Activated T-helper 1 cell treated with anti-CD3 and anti-CD28 coated beads, Interleukin-12 subunit alpha, Interleukin-12 subunit beta, Interleukin-2, Interleukin-4 antibody, amounts not matched to agents 30 ng/mL and 10 ng/mL and 1 ng/mL, durations not matched to agents 14 hours and 24 hours and 36 hours (primary cell): ENCODE results near the gene IGSF9. TPM values are rescaled to one million over a fixed set of nuclear protein-coding genes. Genes with fewer than 3 reads are reported as not detected.

ENCODE experiments used
- DNase-seq: peaks from one replicate; pipeline ENCODE4 v3.0.0; 2021; ENCODE audit warnings: low spot score
- H3K27ac Mint-ChIP-seq: one replicate; pipeline ENCODE4 v1.8.0; 2021; ENCODE audit warnings: mild to moderate bottlenecking, mixed read lengths
- H3K27me3 Mint-ChIP-seq: one replicate; pipeline ENCODE4 v1.8.0; 2022; ENCODE audit warnings: mild to moderate bottlenecking, moderate library complexity, mixed read lengths; ENCODE audit not compliant: insufficient read depth
- H3K36me3 Mint-ChIP-seq: one replicate; pipeline ENCODE4 v1.8.0; 2021; ENCODE audit warnings: low read depth, mixed read lengths
- H3K4me1 Mint-ChIP-seq: one replicate; pipeline ENCODE4 v1.8.0; 2021; ENCODE audit warnings: low read depth, mixed read lengths
- H3K4me3 Mint-ChIP-seq: one replicate; pipeline ENCODE4 v1.8.0; 2021; ENCODE audit warnings: mild to moderate bottlenecking, moderate library complexity, mixed read lengths
- H3K9me3 Mint-ChIP-seq: one replicate; pipeline ENCODE4 v1.8.0; 2021; ENCODE audit warnings: mixed read lengths
- intact Hi-C: fragments of 100-400 bp; cut with micrococcal nuclease; formaldehyde crosslinking; loops from one replicate; pipeline ENCODE4 v1.15.1; 2024
- total RNA-seq: library from RNA; stranded (reverse); gene quantifications from 2 replicates; pipeline ENCODE4 v1.2.3, GENCODE V29; 2022

Gene IGSF9
- total RNA-seq, 1 donor from 2014 or later: not detected

DNA sequence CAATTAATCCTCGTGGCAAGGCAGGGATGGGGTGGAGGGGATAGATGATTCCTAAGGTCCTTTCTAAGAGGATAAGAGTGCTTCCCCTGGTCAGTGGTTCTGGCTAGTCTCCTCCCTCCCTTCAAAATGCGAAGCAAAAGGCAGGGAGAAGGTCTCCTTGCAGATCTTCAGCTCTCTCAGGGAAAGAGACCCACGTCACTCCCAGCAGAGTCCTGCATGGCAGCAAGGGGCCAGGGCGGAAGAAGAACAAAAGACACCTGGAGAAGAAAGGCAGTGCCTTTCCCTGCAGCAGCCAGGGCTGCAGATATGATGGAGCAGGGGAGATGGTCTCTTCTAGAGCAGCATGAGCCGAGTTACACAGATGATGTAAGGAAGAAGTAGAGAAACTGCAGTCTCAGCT lies 38.3 kb upstream of the IGSF9 start:
- Mint-ChIP-seq H3K27ac (no peak overlapping the region), H3K4me3 (no peak overlapping the region), H3K36me3 (no peaks in the 10 kb centered on the region), H3K27me3 (peaks cover 22% of the 10 kb centered on the region), H3K9me3 (no peaks in the 10 kb centered on the region), H3K4me1 (no peaks in the 10 kb centered on the region)
- no peak for DNase-seq
- intact Hi-C loops: no loop called here

DNA sequence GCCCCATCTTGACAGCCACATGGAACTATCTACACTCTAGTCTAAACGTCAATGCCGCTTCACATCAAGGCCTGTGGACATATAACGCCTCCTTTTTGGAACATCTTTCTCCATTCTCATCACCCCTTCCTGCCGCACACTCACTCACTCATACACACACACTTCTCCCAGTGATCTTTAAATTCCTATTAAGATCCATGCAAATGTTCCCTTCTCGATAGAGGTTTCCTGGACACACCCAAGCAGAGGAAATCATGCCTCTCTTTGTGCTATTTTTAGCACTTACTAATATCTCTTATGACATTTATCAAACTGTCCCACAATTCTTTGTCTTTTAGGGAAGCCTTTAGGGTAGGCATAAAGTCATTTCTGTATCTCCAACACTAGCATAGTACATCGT lies 36.9 kb upstream of the IGSF9 start:
- intact Hi-C loops: no loop called here
- no peak overlapping the region for H3K4me3 Mint-ChIP-seq
- no peaks in the 10 kb centered on the region for H3K4me1 Mint-ChIP-seq
- no peaks in the 10 kb centered on the region for H3K36me3 Mint-ChIP-seq
- no peak for DNase-seq
- peaks cover 21% of the 10 kb centered on the region for H3K27me3 Mint-ChIP-seq
- H3K9me3 Mint-ChIP-seq: no peaks in the 10 kb centered on the region
- no peak overlapping the region for H3K27ac Mint-ChIP-seq

GRCh38 chr1:159981351-159982055 lies 36.1 kb upstream of the IGSF9 start:
- intact Hi-C loops: no loop called here
- no peak for DNase-seq
- Mint-ChIP-seq H3K27ac (no peak overlapping the region), H3K4me3 (no peak overlapping the region), H3K9me3 (no peaks in the 10 kb centered on the region), H3K36me3 (no peaks in the 10 kb centered on the region), H3K4me1 (no peaks in the 10 kb centered on the region), H3K27me3 (peaks cover 25% of the 10 kb centered on the region)

DNA sequence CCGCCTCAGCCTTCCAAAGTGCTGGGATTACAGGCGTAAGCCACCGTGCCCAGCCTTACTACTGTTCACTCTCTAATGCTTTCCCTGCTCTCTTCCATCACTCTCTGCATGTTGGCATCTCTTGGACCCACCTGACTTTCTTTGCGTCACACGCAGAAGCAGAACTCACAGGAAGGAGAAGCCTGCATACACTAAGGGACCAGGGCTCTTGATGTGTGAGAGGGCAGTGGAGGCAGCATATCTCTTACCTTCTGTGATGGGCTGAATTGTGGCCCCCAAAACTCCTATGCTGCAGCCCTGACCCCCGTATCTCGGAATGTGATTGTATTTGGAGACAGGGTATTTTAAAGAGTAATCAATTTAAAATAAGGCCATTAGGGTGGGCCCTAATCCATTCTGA lies 35.4 kb upstream of the IGSF9 start:
- Mint-ChIP-seq H3K4me1 (no peaks in the 10 kb centered on the region), H3K9me3 (no peaks in the 10 kb centered on the region), H3K4me3 (no peak overlapping the region), H3K36me3 (no peaks in the 10 kb centered on the region), H3K27me3 (peaks cover 24% of the 10 kb centered on the region), H3K27ac (no peak overlapping the region)
- intact Hi-C loops: no loop called here
- no peak for DNase-seq

GRCh38 chr1:159980076-159980475 lies 34.7 kb upstream of the IGSF9 start:
- intact Hi-C loops: no loop called here
- no peak overlapping the region for H3K4me3 Mint-ChIP-seq
- H3K36me3 Mint-ChIP-seq: no peaks in the 10 kb centered on the region
- H3K27me3 Mint-ChIP-seq: peaks cover 24% of the 10 kb centered on the region
- DNase-seq: no peak
- no peaks in the 10 kb centered on the region for H3K9me3 Mint-ChIP-seq
- H3K4me1 Mint-ChIP-seq: no peaks in the 10 kb centered on the region
- no peak overlapping the region for H3K27ac Mint-ChIP-seq

- Mint-ChIP-seq H3K36me3 (no peaks in the 10 kb centered on the region), H3K4me1 (no peaks in the 10 kb centered on the region), H3K4me3 (no peak overlapping the region), H3K9me3 (no peaks in the 10 kb centered on the region), H3K27me3 (peaks cover 24% of the 10 kb centered on the region), H3K27ac (no peak overlapping the region)
- intact Hi-C loops: no loop called here
- no peak for DNase-seq
Observed at GRCh38 chr1:159979257-159979656, 33.8 kb upstream of the IGSF9 start.

DNA sequence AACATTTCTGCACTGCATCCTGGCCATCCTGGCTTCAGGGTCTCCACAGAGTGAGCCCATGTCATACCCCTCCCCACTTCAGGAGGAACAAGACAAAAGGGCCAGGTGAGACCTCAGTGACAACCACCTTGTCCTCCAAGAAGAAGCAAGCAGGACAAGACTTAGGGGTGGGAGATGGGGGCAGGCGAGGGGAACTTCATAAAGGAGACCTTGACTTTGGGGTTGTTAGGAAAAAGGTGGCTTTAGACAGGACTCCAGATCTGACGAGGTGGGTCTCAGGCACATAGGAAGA lies 32.6 kb upstream of the IGSF9 start:
- no peaks in the 10 kb centered on the region for H3K4me1 Mint-ChIP-seq
- H3K27ac Mint-ChIP-seq: no peak overlapping the region
- intact Hi-C loops: no loop called here
- H3K27me3 Mint-ChIP-seq: peaks cover 17% of the 10 kb centered on the region
- H3K4me3 Mint-ChIP-seq: no peak overlapping the region
- H3K9me3 Mint-ChIP-seq: no peaks in the 10 kb centered on the region
- no peak for DNase-seq
- H3K36me3 Mint-ChIP-seq: no peaks in the 10 kb centered on the region

- no peak overlapping the region for H3K4me3 Mint-ChIP-seq
- peaks cover 15% of the 10 kb centered on the region for H3K27me3 Mint-ChIP-seq
- no peak for DNase-seq
Observed at GRCh38 chr1:159977364-159978106, 32.1 kb upstream of the IGSF9 start.

DNA sequence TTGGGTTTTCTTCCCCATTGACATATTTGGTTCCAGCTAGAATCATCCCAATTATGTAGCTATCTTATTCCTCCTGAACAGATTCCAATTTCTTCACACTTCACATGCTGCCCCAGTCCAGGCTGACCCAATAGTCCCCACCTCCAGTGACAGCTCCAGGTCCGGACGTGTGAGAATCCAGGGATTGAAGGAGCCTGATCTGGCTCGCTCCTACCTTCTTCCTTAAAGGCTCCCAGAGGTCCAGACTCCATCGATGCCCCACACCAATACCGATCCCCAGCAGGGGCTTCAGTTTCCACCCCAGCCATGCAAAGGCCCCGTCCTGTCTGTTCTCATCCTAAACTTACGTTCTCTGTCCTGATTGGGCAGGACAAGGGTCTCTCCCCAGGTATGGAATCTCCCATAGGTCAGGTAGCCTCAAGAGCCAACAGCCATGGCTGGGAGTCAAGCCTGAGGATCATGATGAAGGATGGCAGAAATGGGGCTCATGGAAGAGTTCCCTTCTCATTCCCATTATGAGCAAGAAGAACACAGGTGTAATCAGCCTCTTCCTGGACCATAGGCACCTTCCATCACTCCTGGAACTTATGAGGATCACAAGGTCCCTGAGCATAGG lies 29.0 kb upstream of the IGSF9 start:
- DNase-seq: no peak
- no peak overlapping the region for H3K27ac Mint-ChIP-seq
- intact Hi-C loops: no loop called here
- no peaks in the 10 kb centered on the region for H3K4me1 Mint-ChIP-seq
- H3K4me3 Mint-ChIP-seq: no peak overlapping the region
- peaks cover 13% of the 10 kb centered on the region for H3K27me3 Mint-ChIP-seq
- no peaks in the 10 kb centered on the region for H3K36me3 Mint-ChIP-seq
- no peaks in the 10 kb centered on the region for H3K9me3 Mint-ChIP-seq

More at GRCh38 chr1:159977364-159978106, 32.1 kb upstream of the IGSF9 start:
- no peaks in the 10 kb centered on the region for H3K9me3 Mint-ChIP-seq
- no peak overlapping the region for H3K27ac Mint-ChIP-seq
- intact Hi-C loops: no loop called here
- H3K36me3 Mint-ChIP-seq: no peaks in the 10 kb centered on the region
- H3K4me1 Mint-ChIP-seq: no peaks in the 10 kb centered on the region

- Mint-ChIP-seq H3K27me3 (peaks cover 13% of the 10 kb centered on the region), H3K4me3 (no peak overlapping the region), H3K9me3 (no peaks in the 10 kb centered on the region), H3K4me1 (no peaks in the 10 kb centered on the region), H3K36me3 (no peaks in the 10 kb centered on the region), H3K27ac (no peak overlapping the region)
- intact Hi-C loops: no loop called here
- DNase-seq: no peak
Observed at GRCh38 chr1:159973350-159973940, 28.0 kb upstream of the IGSF9 start.

DNA sequence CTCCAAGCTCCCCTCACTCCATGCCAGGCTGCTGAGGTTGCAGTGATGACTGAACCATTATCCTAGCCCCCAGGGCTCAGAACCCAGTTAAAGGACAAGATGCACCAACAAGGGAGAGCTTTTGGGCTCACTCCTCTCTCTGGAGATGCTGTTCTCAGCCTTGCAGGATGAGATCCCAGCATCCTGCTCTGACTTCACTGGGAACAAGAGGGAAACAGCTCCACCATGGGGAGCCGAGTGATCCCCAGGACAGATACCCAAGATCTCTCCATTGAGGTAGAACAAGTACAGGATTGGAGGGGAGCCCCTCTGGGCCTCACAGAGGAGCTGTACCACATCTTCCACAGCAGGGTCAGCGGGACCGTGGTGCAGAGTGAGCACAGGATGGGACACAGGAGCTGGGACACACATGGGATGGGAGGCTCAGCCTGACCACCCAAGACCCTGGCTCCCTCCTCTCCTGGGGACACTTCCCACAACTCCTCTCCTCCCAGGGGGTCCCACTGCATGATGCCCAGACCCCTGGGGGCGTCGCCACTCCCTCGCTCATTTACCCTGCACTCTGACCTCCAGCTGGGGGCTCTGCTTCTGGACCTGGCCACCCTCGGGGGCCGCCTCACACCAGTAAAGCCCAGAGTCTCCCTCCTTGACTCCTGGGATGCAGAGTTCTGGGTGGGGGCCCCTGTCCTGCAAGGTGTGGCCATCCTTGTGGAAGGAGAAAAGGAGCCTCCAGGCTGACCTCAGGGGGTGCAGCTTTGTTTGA lies 27.2 kb upstream of the IGSF9 start:
- Mint-ChIP-seq H3K9me3 (no peaks in the 10 kb centered on the region), H3K27me3 (peaks cover 17% of the 10 kb centered on the region), H3K4me1 (no peaks in the 10 kb centered on the region), H3K27ac (no peak overlapping the region), H3K4me3 (no peak overlapping the region), H3K36me3 (no peaks in the 10 kb centered on the region)
- intact Hi-C loops: no loop called here
- no peak for DNase-seq

DNA sequence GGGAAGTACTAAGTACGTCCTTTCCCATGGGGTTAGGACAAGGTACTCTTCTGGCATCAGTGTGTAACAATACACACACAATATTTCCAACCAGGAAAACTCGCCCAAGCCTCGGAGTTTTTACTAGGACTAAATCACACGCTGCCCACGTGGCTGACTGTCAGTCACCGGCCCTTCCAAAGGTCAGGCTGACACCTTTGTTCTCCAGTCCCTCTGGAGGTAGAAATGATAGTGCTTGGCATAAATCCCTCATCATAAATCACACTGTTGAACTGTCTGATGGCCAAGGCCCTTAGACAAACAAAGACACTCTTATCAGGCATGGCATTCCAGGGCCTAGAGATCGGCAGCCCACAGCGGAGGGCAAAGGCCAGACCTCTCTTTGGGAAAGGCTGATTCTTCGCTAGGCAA lies 25.5 kb upstream of the IGSF9 start:
- Mint-ChIP-seq H3K4me1 (no peaks in the 10 kb centered on the region), H3K4me3 (no peak overlapping the region), H3K36me3 (no peaks in the 10 kb centered on the region), H3K27me3 (peaks cover 18% of the 10 kb centered on the region), H3K27ac (no peak overlapping the region), H3K9me3 (no peaks in the 10 kb centered on the region)
- intact Hi-C loops: no loop called here
- no peak for DNase-seq

DNA sequence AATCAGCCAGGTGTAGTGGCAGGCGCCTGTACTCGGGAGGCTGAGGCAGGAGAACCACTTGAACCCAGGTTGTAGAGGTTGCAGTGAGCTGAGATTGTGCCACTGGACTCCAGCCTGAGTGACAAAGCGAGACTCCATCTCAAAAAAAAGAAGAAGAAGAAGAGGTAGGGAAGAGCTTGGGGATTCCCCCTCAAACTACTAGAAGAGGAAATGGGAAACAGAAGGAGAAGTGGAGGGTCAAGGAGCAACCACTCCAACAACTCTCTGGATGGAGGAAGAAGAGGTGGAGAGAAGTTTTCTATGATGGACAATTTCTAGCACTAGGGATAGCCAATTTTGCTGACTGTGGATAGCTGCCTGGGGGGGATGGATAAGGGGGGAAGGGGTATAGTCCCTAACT lies 23.5 kb upstream of the IGSF9 start:
- Mint-ChIP-seq H3K4me1 (no peaks in the 10 kb centered on the region), H3K36me3 (no peaks in the 10 kb centered on the region), H3K9me3 (no peaks in the 10 kb centered on the region), H3K27me3 (peaks cover 29% of the 10 kb centered on the region), H3K27ac (no peak overlapping the region), H3K4me3 (no peak overlapping the region)
- DNase-seq: no peak
- intact Hi-C loops: no loop called here
